Pancreas (tissue), 10 donors: ENCODE measurements around the gene NDFIP2. TPM values are rescaled to one million over a fixed set of nuclear protein-coding genes. Genes with fewer than 3 reads are reported as not detected.

Experiments used
- ATAC-seq, 4 donors: fragments of 200-7000 bp; cut with Tn5 transposase; one replicate each; pipeline versions ENCODE4 v1.8.0 to v1.9.1; 2020; ENCODE audit warnings: mild to moderate bottlenecking in 4 of 4, moderate library complexity in 4 of 4
- DNase-seq, 6 donors: peaks; one replicate each; pipeline ENCODE4 v3.0.0-alpha.2; 2020
- FAIRE-seq: peaks from 2 replicates; lab custom pipeline; 2012; peaks lifted over from hg19 to GRCh38; lab: Jason Lieb, UNC
- H3K27ac ChIP-seq, 4 donors: fragments of 200-600 bp; sonication (generic); 1 replicate in 3 of 4; 2 replicates in 1 of 4; pipeline versions ENCODE4 v1.5.0 to v1.8.0; 2020
- H3K27me3 ChIP-seq, 4 donors: fragments of 200-600 bp; one replicate each; pipeline ENCODE4 v1.8.0; 2021
- H3K36me3 ChIP-seq, 3 donors: fragments of 200-600 bp; sonication (generic) in 1 of 3; one replicate each; pipeline versions ENCODE4 v1.5.0 to v1.8.0; 2020 to 2021
- H3K4me1 ChIP-seq, 3 donors: fragments of 200-600 bp; one replicate each; pipeline ENCODE4 v1.8.0; 2021
- H3K4me3 ChIP-seq, 4 donors: fragments of 200-600 bp; sonication (generic) in 2 of 4; one replicate each; pipeline versions ENCODE4 v1.5.0 to v1.8.0; 2020 to 2021
- H3K9me3 ChIP-seq, 4 donors: fragments of 200-600 bp; one replicate each; pipeline ENCODE4 v1.8.0; 2021
- WGBS, 2 donors: extraction: QIAGEN DNeasy Blood & Tissue Kit; methylation state at CpG; one replicate each; pipeline ENCODE4 v1.1.7; 2013; 5-methylcytosine and 5-hydroxymethylcytosine counted together
- intact Hi-C, 3 donors: fragments of 100-400 bp; cut with DNase I; formaldehyde crosslinking; loops; one replicate each; pipeline versions ENCODE4 v1.11.1 to v1.14.2; 2022
- polyA plus RNA-seq, 2 donors: library from polyadenylated mRNA; stranded (reverse); fragments of 200-250 nt; gene quantifications; one replicate each; pipeline ENCODE4 v1.2.3, GENCODE V29; 2013
- total RNA-seq, 6 donors: library from RNA; stranded (reverse); fragmentation: NEBNext Ultra II Directional in 4 of 6; extraction: Animal tissue kit (Norgen Biotek cat#: 25700) in 4 of 6; gene quantifications; one replicate each; pipeline versions ENCODE4 v1.2.1 to v1.2.4, GENCODE V29; 2021 to 2023
- TF ChIP-seq, protein P1 (sequence below), 4 donors: fragments of 200-600 bp; sonication (generic) in 3 of 4; IDR thresholded peaks; one replicate each; pipeline versions ENCODE4 v1.5.0 to v1.8.0; 2021; ENCODE audit warnings: antibody characterized with exemption in 4 of 4
- donor health status: healthy with polysubstance abuse.
- donor health status: DM: no; HTN: no; CAD: no; lungs with moderate emphysema.
- donor health status: DM: no; HTN: no; CAD: no.
- donor health status: control.
- donor health status: control.
- donor health status: Bipolar disorder and iron deficiency.
- donor health status: DM: yes; HTN: yes; CAD: no.
- donor health status: DM: no; HTN: no; CAD: no.
- donor health status: DM: no; HTN: no; CAD: no.
- donor health status: DM: yes; HTN: yes; CAD: no.

NDFIP2 gene
- total and polyA plus RNA-seq, 8 donors = 6.3 to 35.0 (median 21.9) TPM

DNA sequence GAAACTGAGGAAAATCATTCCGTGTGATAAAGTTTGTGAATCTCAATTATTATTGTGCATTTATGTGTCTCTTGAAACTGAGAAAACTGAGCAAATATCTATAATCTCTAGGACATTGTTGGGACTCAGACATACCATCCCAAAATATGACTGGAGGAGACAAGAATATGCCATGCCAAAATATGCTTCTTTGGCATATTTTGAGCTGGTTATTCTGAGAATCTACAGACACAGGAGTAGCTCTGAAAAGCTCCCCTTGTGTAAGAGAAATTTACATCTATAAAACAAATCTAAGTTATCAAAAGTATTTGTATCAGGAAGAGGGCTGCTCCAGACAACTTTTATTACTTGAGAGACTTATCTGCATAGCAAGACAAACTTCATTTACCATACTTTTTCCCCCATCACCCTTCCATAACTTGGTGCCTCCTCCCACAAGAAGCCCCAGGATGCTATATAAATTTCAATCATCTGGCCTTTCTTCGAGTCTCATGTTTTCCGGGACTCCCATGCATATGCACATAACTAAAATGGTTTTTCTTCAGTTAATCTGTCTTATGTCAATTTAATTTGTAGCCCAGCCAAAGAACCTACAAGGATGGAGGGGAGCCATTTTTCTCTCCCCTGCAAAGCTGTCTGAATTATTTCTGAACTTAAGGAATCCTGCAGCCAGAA lies 28.6 kb upstream of the NDFIP2 start:
- Histone ChIP-seq H3K4me3 (no peak overlapping the region), H3K36me3 (no peaks in the 10 kb centered on the region), H3K27me3 (no peaks in the 10 kb centered on the region), H3K4me1 (no peaks in the 10 kb centered on the region), H3K9me3 (no peaks in the 10 kb centered on the region), H3K27ac (no peak overlapping the region)
- intact Hi-C loops = no loop called here
- 63 to 66% methylated on average over 3 of the region's 3 CpGs for WGBS, 2 donors
- ATAC-seq (no peak), FAIRE-seq (no peak), DNase-seq (no peak)
- TF ChIP-seq, protein P1, sequence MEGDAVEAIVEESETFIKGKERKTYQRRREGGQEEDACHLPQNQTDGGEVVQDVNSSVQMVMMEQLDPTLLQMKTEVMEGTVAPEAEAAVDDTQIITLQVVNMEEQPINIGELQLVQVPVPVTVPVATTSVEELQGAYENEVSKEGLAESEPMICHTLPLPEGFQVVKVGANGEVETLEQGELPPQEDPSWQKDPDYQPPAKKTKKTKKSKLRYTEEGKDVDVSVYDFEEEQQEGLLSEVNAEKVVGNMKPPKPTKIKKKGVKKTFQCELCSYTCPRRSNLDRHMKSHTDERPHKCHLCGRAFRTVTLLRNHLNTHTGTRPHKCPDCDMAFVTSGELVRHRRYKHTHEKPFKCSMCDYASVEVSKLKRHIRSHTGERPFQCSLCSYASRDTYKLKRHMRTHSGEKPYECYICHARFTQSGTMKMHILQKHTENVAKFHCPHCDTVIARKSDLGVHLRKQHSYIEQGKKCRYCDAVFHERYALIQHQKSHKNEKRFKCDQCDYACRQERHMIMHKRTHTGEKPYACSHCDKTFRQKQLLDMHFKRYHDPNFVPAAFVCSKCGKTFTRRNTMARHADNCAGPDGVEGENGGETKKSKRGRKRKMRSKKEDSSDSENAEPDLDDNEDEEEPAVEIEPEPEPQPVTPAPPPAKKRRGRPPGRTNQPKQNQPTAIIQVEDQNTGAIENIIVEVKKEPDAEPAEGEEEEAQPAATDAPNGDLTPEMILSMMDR (IDR thresholded peaks at IDR 0.05) = no peak

DNA sequence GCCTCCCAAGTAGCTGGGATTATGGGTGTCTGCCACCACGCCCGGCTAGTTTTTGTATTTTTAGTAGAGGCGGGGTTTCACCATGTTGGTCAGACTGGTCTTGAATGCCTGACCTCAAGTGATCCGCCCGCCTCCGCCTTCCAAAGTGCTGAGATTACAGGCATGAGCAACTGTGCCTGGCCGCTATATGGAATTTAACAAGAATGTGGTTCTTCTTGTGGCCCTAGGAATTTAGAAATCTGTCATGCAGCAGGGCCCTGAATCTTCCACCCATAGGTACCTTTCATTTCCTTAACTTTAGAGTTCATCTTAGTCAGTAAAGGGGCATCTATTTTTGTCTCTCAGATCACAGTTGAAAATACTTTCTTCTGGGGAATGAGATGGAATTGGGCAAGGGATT lies 25.6 kb upstream of the NDFIP2 start:
- intact Hi-C loops = no loop called here
- WGBS, 2 donors = 90 to 91% methylated on average over 7 of the region's 7 CpGs

DNA sequence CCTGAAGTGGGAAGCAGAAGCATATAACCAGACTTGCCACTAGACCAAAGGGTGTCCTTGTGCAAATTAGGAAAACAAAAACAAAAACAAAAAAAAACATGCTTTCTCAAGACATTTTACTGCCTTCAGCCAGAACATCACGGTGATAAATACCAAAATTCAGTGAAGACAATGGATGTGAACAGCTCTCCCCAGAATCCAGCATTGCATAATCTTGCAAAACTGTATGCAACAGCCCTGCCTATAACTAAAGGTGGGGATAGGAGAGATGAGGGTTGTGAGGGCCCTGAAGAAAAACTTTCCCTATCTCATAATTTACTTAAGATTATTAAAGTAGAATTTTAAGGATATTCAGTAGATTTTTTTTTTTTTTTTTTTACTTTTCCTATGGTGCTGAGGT lies 24.9 kb upstream of the NDFIP2 start:
- Histone ChIP-seq H3K4me1 (no peaks in the 10 kb centered on the region), H3K36me3 (no peaks in the 10 kb centered on the region), H3K4me3 (no peak overlapping the region), H3K27ac (no peak overlapping the region), H3K9me3 (no peaks in the 10 kb centered on the region), H3K27me3 (no peaks in the 10 kb centered on the region)
- ATAC-seq (no peak), DNase-seq (no peak), FAIRE-seq (no peak)
- 74 to 81% methylated on average over 1 of the region's 1 CpG for WGBS, 2 donors
- TF ChIP-seq, protein P1 (IDR thresholded peaks at IDR 0.05) = no peak
- intact Hi-C loops = no loop called here

More for the DNA sequence above, 25.6 kb upstream of the NDFIP2 start:
- no peaks in the 10 kb centered on the region for H3K4me1 ChIP-seq
- no peak overlapping the region for H3K4me3 ChIP-seq
- H3K27me3 ChIP-seq = no peaks in the 10 kb centered on the region
- H3K9me3 ChIP-seq = no peaks in the 10 kb centered on the region
- H3K36me3 ChIP-seq = no peaks in the 10 kb centered on the region
- TF ChIP-seq, protein P1 (IDR thresholded peaks at IDR 0.05) = no peak
- DNase-seq = no peak
- no peak overlapping the region for H3K27ac ChIP-seq
- no peak for FAIRE-seq
- no peak for ATAC-seq

DNA sequence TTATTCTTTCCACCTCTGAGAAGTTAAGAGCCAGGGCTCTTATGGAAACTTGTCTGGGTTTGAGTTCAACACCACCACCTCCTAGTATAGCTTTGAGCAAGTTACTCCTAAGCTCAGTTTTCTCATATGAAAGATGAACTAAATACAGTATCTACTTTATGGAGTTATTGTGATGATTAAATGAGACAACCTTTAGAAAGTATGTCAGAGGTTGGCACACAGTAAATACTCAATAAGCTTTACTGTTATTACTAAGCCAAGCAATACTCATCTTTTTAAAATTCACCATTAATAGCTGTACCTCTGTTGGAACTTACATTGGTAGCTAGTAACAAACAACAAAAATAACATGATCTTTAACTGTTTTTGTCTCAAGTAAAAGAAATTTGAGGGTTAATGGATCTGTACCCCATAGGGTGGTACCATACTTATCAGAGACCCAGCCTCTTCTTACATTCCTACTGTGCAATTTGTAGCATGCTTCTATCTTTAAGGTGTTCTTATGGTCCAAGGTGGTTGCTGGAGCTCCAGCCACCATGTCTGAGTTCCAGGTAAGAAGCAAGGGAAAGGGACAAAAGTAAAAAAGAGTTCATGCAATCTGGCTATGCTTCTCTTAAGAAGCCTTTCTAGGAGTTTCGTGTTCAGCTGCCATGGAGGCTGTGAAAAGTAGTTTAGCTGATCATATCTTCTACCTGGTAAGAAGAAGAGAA lies 24.1 kb upstream of the NDFIP2 start:
- ATAC-seq (no peak), DNase-seq (no peak), FAIRE-seq (no peak)
- TF ChIP-seq, protein P1 (IDR thresholded peaks at IDR 0.05) = no peak
- H3K27me3 ChIP-seq = no peaks in the 10 kb centered on the region
- whole genome bisulfite sequencing, 2 donors = 64 to 65% methylated on average over 1 of the region's 1 CpG
- H3K36me3 ChIP-seq = no peaks in the 10 kb centered on the region
- H3K27ac ChIP-seq = no peak overlapping the region
- no peaks in the 10 kb centered on the region for H3K9me3 ChIP-seq
- H3K4me3 ChIP-seq = no peak overlapping the region
- H3K4me1 ChIP-seq = no peaks in the 10 kb centered on the region
- intact Hi-C loops = no loop called here

DNA sequence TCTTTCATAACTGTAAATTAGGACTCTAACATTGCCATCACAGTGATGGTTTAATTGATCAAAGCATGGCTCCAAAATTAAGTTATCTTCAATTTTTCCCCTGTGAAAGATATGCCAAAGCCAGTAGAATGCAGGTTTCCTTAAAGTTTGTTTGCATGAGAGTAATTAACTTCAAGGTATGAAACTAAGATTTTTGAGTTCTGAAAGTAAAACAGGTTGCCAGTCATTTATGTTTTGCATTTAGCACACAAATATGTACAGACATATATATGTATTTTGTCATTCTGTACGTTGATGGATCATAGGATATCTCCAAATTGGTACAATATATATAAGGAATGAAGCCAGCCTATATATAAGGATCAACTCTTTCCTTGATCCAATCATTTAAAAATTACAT lies 23.6 kb upstream of the NDFIP2 start:
- ATAC-seq (no peak), FAIRE-seq (no peak)
- 51 to 64% methylated on average over 1 of the region's 1 CpG for WGBS, 2 donors

More for the DNA sequence above, 23.6 kb upstream of the NDFIP2 start:
- Histone ChIP-seq H3K27ac (no peak overlapping the region), H3K4me3 (no peak overlapping the region), H3K27me3 (no peaks in the 10 kb centered on the region), H3K4me1 (no peaks in the 10 kb centered on the region), H3K36me3 (no peaks in the 10 kb centered on the region), H3K9me3 (no peaks in the 10 kb centered on the region)
- intact Hi-C loops = no loop called here
- TF ChIP-seq, protein P1 (IDR thresholded peaks at IDR 0.05) = no peak
- DNase-seq = no peak
